IMR-90 (cell line): Measurements from ENCODE around the gene CCR5. TPM values are rescaled to one million over a fixed set of nuclear protein-coding genes. Genes with fewer than 3 reads are reported as not detected.

Source experiments
- ATAC-seq: fragments of 200-7000 bp; cut with Tn5 transposase; 2 replicates; pipeline ENCODE4 v1.9.1; 2020; ENCODE audit warnings: low read depth, mild to moderate bottlenecking, moderate library complexity
- BruUV-seq: library from RNA; stranded (reverse); fragments of 400-500 nt; replicated peaks from 2 replicates; lab custom pipeline; 2021; lab: Mats Ljungman, UMichigan
- CTCF ChIA-PET: fragments of 300-600 bp; formaldehyde crosslinking; extraction: SDS; loops from one replicate; lab custom pipeline; 2021; ENCODE audit warnings: antibody characterized with exemption; lab: Yijun Ruan, JAX
- POLR2A ChIA-PET: fragments of 300-600 bp; sonication (Branson Sonifier 250); formaldehyde crosslinking; loops from one replicate; lab custom pipeline; 2022; ENCODE audit warnings: antibody characterized with exemption; ENCODE audit not compliant: unreplicated experiment; lab: Charles Lee
- DNase-seq: peaks from one replicate; pipeline ENCODE4 v3.0.0; 2013
- H2AFZ ChIP-seq: replicated peaks from 2 replicates; pipeline ENCODE3; 2013; ENCODE audit warnings: low read length, mild to moderate bottlenecking; ENCODE audit not compliant: poor library complexity
- H2AK5ac ChIP-seq: 2 replicates; pipeline ENCODE4 v1.6.1; 2013; ENCODE audit warnings: low read depth, low read length, inconsistent platforms
- H2AK9ac ChIP-seq: replicated peaks from 2 replicates; pipeline ENCODE3; 2013; ENCODE audit warnings: mild to moderate bottlenecking, low read depth, low read length, moderate library complexity; ENCODE audit not compliant: poor library complexity
- H2BK120ac ChIP-seq: 2 replicates; pipeline ENCODE4 v1.6.1; 2013; ENCODE audit warnings: low read depth, low read length, inconsistent platforms
- H2BK15ac ChIP-seq: 3 replicates; pipeline ENCODE4 v1.6.1; 2013; ENCODE audit warnings: low read depth, low read length, inconsistent platforms
- H2BK20ac ChIP-seq: 2 replicates; pipeline ENCODE4 v1.6.1; 2013; ENCODE audit warnings: low read depth, mild to moderate bottlenecking, inconsistent platforms, low read length, moderate library complexity
- H2BK5ac ChIP-seq: 2 replicates; pipeline ENCODE4 v1.6.1; 2013; ENCODE audit warnings: mild to moderate bottlenecking, low read depth, low read length, inconsistent platforms; ENCODE audit not compliant: poor library complexity, severe bottlenecking
- H3K14ac ChIP-seq: replicated peaks from 2 replicates; pipeline ENCODE4 v1.6.1; 2013; ENCODE audit warnings: low read depth, low read length, inconsistent platforms
- H3K18ac ChIP-seq: 2 replicates; pipeline ENCODE4 v1.6.1; 2013; ENCODE audit warnings: low read depth, low read length, control low read depth
- H3K23ac ChIP-seq: 2 replicates; pipeline ENCODE4 v1.6.1; 2013; ENCODE audit warnings: low read depth, low read length, inconsistent platforms
- H3K27ac ChIP-seq: 2 replicates; pipeline ENCODE4 v1.5.1; 2013; ENCODE audit warnings: mild to moderate bottlenecking, control low read depth, low read length; ENCODE audit not compliant: insufficient read depth
- H3K27me3 ChIP-seq: 2 replicates; pipeline ENCODE4 v1.6.1; 2013; ENCODE audit warnings: low read length; ENCODE audit not compliant: control insufficient read depth, insufficient read depth
- H3K36me3 ChIP-seq: 2 replicates; pipeline ENCODE4 v1.6.1; 2013; ENCODE audit warnings: low read length, mixed read lengths; ENCODE audit not compliant: control insufficient read depth, insufficient read depth
- H3K4ac ChIP-seq: 2 replicates; pipeline ENCODE4 v1.6.1; 2013; ENCODE audit warnings: low read depth, low read length, inconsistent platforms
- H3K4me1 ChIP-seq: 2 replicates; pipeline ENCODE4 v1.6.1; 2013; ENCODE audit warnings: low read length, mixed read lengths; ENCODE audit not compliant: control insufficient read depth, insufficient read depth
- H3K4me2 ChIP-seq: 2 replicates; pipeline ENCODE4 v1.6.1; 2013; ENCODE audit warnings: low read depth, mild to moderate bottlenecking, control low read depth, low read length, moderate library complexity
- H3K4me3 ChIP-seq: 2 replicates; pipeline ENCODE4 v1.5.1; 2013; ENCODE audit warnings: low read depth, mild to moderate bottlenecking, control low read depth, low read length, moderate library complexity; ENCODE audit not compliant: insufficient read depth
- H3K56ac ChIP-seq: 2 replicates; pipeline ENCODE4 v1.6.1; 2013; ENCODE audit warnings: low read length, inconsistent platforms; ENCODE audit not compliant: insufficient read depth; ENCODE audit errors: extremely low read depth
- H3K79me1 ChIP-seq, 2 experiments: 2 replicates each; pipeline ENCODE4 v1.6.1; 2013; ENCODE audit warnings: low read length in 2 of 2, inconsistent platforms in 1 of 2, low read depth in 1 of 2
- H3K9ac ChIP-seq: 2 replicates; pipeline ENCODE4 v1.6.1; 2013; ENCODE audit warnings: low read depth, low read length, control low read depth
- H3K9me1 ChIP-seq: 2 replicates; pipeline ENCODE4 v1.6.1; 2013; ENCODE audit warnings: low read length, inconsistent platforms; ENCODE audit not compliant: insufficient read depth
- H3K9me3 ChIP-seq: 2 replicates; pipeline ENCODE4 v1.6.1; 2013; ENCODE audit warnings: low read length; ENCODE audit not compliant: control insufficient read depth, insufficient read depth
- H4K20me1 ChIP-seq: 2 replicates; pipeline ENCODE4 v1.6.1; 2013; ENCODE audit warnings: low read length, inconsistent platforms; ENCODE audit not compliant: insufficient read depth
- H4K5ac ChIP-seq: 2 replicates; pipeline ENCODE4 v1.6.1; 2013; ENCODE audit warnings: mild to moderate bottlenecking, low read depth, low read length, control low read depth
- H4K8ac ChIP-seq, 2 experiments: 2 replicates each; pipeline ENCODE4 v1.6.1; 2013; ENCODE audit warnings: low read depth in 2 of 2, low read length in 2 of 2, control low read depth in 1 of 2, inconsistent platforms in 1 of 2
- H4K91ac ChIP-seq: 2 replicates; pipeline ENCODE4 v1.6.1; 2013; ENCODE audit warnings: low read depth, low read length, inconsistent platforms; ENCODE audit not compliant: insufficient read depth
- BHLHE40 ChIP-seq: fragments of 150-350 bp; IDR thresholded peaks from 2 replicates; pipeline ENCODE4 v1.6.1; 2016; ENCODE audit warnings: mild to moderate bottlenecking, low read depth, low read length
- CEBPB ChIP-seq: IDR thresholded peaks from 2 replicates; pipeline ENCODE4 v1.6.1; 2012; ENCODE audit warnings: low read depth, low read length, improper control_type of control experiment
- MAFK ChIP-seq: IDR thresholded peaks from 2 replicates; pipeline ENCODE4 v1.6.1; 2012; ENCODE audit warnings: low read depth, low read length, improper control_type of control experiment
- RCOR1 ChIP-seq: IDR thresholded peaks from 2 replicates; pipeline ENCODE4 v1.6.1; 2012; ENCODE audit warnings: mild to moderate bottlenecking, low read length, improper control_type of control experiment; ENCODE audit not compliant: insufficient replicate concordance
- SMC3 ChIP-seq: fragments of 150-350 bp; IDR thresholded peaks from 2 replicates; pipeline ENCODE4 v1.6.1; 2016; ENCODE audit warnings: low read depth, mild to moderate bottlenecking, antibody characterized with exemption, low read length, moderate library complexity
- WGBS, 2 experiments: methylation state at CpG; one replicate each; pipeline versions ENCODE4 v1.1.5 to v1.1.7; 2013; ENCODE audit warnings: missing lambda C conversion rate in 2 of 2; ENCODE audit not compliant: insufficient read length in 1 of 2; ENCODE audit errors: extremely low coverage in 2 of 2; 5-methylcytosine and 5-hydroxymethylcytosine counted together
- dilution Hi-C: fragments of 300-500 bp; cut with HindIII; formaldehyde crosslinking; loops from one replicate; pipeline ENCODE4 v1.14.3; 2018; ENCODE audit warnings: low sequenced_read_pairs; ENCODE audit not compliant: unreplicated experiment
- in situ Hi-C: fragments of 300-500 bp; cut with MboI; formaldehyde crosslinking; loops from 3 replicates; pipeline ENCODE4 v1.14.3; 2019; ENCODE audit warnings: low sequenced_read_pairs, inconsistent platforms, mixed read lengths
- intact Hi-C: fragments of 100-400 bp; cut with micrococcal nuclease; formaldehyde crosslinking; loops from 2 replicates; pipeline ENCODE4 v1.10.0; 2022
- polyA plus RNA-seq, 3 experiments: library from polyadenylated mRNA; depleted of rRNA; stranded (reverse); fragments of >200 nt; gene quantifications; 2 replicates each; pipeline ENCODE4 v1.2.3, GENCODE V29; 2012; ENCODE audit warnings: low replicate concordance in 1 of 3
- total RNA-seq: library from RNA; depleted of rRNA; stranded (reverse); fragments of >200 nt; gene quantifications from 2 replicates; pipeline ENCODE4 v1.2.3, GENCODE V29; 2012

CCR5 gene
- total and polyA plus RNA-seq, 2 of the 4 experiments (the other 2 are of a cell fraction): not detected

DNA sequence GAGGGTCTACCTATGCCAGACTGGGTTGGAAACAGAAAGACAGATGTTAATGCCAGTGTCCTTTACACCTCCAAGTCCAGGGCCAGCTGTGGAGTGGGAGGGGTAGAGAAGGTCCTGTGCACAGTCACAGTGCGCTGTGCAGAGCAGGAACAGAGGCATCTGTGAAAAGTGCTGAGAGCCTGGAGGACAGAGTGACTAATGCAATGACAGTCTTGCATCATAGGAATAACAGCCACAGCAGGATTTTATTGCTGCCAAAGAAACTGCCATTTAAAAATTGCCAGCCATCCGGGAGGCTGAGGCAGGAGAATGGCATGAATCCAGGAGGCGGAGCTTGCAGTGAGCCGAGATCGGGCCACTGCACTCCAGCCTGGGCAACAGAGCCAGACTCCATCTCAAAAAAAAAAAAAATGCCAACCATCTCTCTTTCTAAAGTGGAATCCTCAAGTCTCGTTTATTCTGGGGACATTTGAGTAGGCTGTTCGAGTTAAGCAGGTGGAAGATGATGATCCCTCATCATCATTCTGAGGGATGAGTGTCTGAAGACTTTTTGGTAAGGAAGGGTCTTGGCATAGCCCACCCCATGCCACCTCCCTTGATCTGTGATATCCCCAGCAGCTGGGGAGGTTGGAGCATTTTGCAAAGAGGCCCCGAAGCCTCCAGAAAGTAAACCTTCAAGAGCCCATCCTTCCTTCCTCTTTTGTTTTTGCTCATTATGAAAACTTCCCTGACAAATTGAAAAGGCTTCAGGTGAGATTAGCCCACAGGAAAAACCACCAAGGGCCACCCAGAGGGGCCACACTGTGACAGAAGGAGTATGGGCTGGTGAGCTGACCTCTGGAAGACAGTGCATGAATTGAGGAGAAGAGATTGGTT is 9.1 kb upstream of the CCR5 start:
- Histone ChIP-seq H3K4me1 (no peaks in the 10 kb centered on the region), H4K91ac (no peak overlapping the region), H2AFZ (no peak overlapping the region), H3K23ac (no peak overlapping the region), H3K4ac (no peak overlapping the region), H2BK120ac (no peak overlapping the region), H4K8ac (no peak overlapping the region), H3K4me2 (no peak overlapping the region), H3K14ac (no peak overlapping the region), H3K18ac (no peak overlapping the region), H3K9ac (no peak overlapping the region), H3K79me1 (no peaks in the 10 kb centered on the region), H3K56ac (no peak overlapping the region), H4K20me1 (no peaks in the 10 kb centered on the region), H2AK9ac (no peak overlapping the region), H3K27ac (no peak overlapping the region), H3K4me3 (no peak overlapping the region), H3K27me3 (peaks cover 47% of the 10 kb centered on the region), H4K5ac (no peak overlapping the region), H3K9me1 (no peaks in the 10 kb centered on the region), H2BK15ac (no peak overlapping the region), H2BK5ac (no peak overlapping the region), H3K9me3 (no peaks in the 10 kb centered on the region), H2BK20ac (no peak overlapping the region), H3K36me3 (no peaks in the 10 kb centered on the region), H2AK5ac (no peak overlapping the region)
- in situ Hi-C loops (no loop called here), dilution Hi-C loops (no loop called here), intact Hi-C loops (no loop called here)
- ATAC-seq (no peak), DNase-seq (no peak)
- CTCF ChIA-PET: interaction anchor here (1.5 kb wide), 1 partner anchor 12 kb away, joined by 3 read pairs; no protein-coding TSS in a partner anchor
- WGBS, 2 experiments: no CpG with 5 or more reads among the region's 8 CpGs
- POLR2A ChIA-PET: no interaction called here
- BruUV-seq: no TSS peak
- no peak for TF ChIP-seq BHLHE40
- no peak for TF ChIP-seq SMC3
- TF ChIP-seq RCOR1: no peak
- no peak for TF ChIP-seq MAFK
- 0 out of 2 replicates have a peak, but pooled peaks have one; percentile 14 for TF ChIP-seq CEBPB
